Osteoblast (primary cell): ENCODE data around the gene SLC49A3. TPM values are rescaled to one million over a fixed set of nuclear protein-coding genes. Genes with fewer than 3 reads are reported as not detected.
"Not testable (repeated sequence)": the region's sequence is repeated elsewhere in the genome, so short reads cannot be mapped to it uniquely, and the experiment has no call there.

Experiments used
- DNase-seq: peaks from one replicate; pipeline ENCODE4 v3.0.0; 2011; ENCODE audit warnings: low spot score, mixed read lengths; ENCODE audit not compliant: insufficient read length; ENCODE audit errors: missing footprints
- H2AFZ ChIP-seq: 2 replicates; pipeline ENCODE4 v1.6.0; 2011; ENCODE audit warnings: mild to moderate bottlenecking, low read length
- H3K27ac ChIP-seq: 2 replicates; pipeline ENCODE4 v1.5.1; 2011; ENCODE audit warnings: mild to moderate bottlenecking, low read depth, low read length, moderate library complexity
- H3K27me3 ChIP-seq: 2 replicates; pipeline ENCODE4 v1.6.0; 2012; ENCODE audit warnings: mild to moderate bottlenecking, control low read depth, inconsistent platforms, low read length, moderate library complexity; ENCODE audit not compliant: insufficient read depth
- H3K36me3 ChIP-seq: 2 replicates; pipeline ENCODE4 v1.5.1; 2011; ENCODE audit warnings: mild to moderate bottlenecking, low read length, control low read depth, moderate library complexity; ENCODE audit not compliant: insufficient read depth
- H3K4me1 ChIP-seq: 2 replicates; pipeline ENCODE4 v1.5.1; 2011; ENCODE audit warnings: mild to moderate bottlenecking, low read length, control low read depth, moderate library complexity; ENCODE audit not compliant: insufficient read depth
- H3K4me2 ChIP-seq: 2 replicates; pipeline ENCODE4 v1.6.0; 2011; ENCODE audit warnings: mild to moderate bottlenecking, low read length; ENCODE audit not compliant: insufficient read depth
- H3K4me3 ChIP-seq: fragments of 200-600 bp; sonication (generic); 3 replicates; pipeline ENCODE4 v1.5.1; 2012; ENCODE audit warnings: mild to moderate bottlenecking, low read length, inconsistent platforms; ENCODE audit not compliant: insufficient read depth
- H3K79me2 ChIP-seq: 2 replicates; pipeline ENCODE4 v1.6.0; 2012; ENCODE audit warnings: mild to moderate bottlenecking, low read length, control low read depth, inconsistent platforms; ENCODE audit not compliant: insufficient read depth
- H3K9me3 ChIP-seq: 2 replicates; pipeline ENCODE4 v1.5.1; 2011; ENCODE audit warnings: low read depth, low read length, control low read depth
- H4K20me1 ChIP-seq: 2 replicates; pipeline ENCODE4 v1.6.0; 2012; ENCODE audit warnings: mild to moderate bottlenecking, low read length, control low read depth; ENCODE audit not compliant: insufficient read depth
- total RNA-seq: library from RNA; depleted of rRNA; stranded (reverse); fragments of >200 nt; gene quantifications from 2 replicates; pipeline ENCODE4 v1.2.3, GENCODE V29; 2012
- TF ChIP-seq, protein P1 (sequence below): IDR thresholded peaks from 2 replicates; pipeline ENCODE4 v1.5.1; 2011; ENCODE audit warnings: mild to moderate bottlenecking, low read depth, low read length, moderate library complexity; ENCODE audit errors: extremely low read depth

Gene SLC49A3
- total RNA-seq, 1 donor = 11.6 TPM

- H3K79me2 ChIP-seq = no peaks in the 10 kb centered on the region
- no peaks in the 10 kb centered on the region for H3K36me3 ChIP-seq
- no peak overlapping the region for H3K4me2 ChIP-seq
- peak; percentile 55 for DNase-seq
- no peaks in the 10 kb centered on the region for H4K20me1 ChIP-seq
- TF ChIP-seq, protein P1, sequence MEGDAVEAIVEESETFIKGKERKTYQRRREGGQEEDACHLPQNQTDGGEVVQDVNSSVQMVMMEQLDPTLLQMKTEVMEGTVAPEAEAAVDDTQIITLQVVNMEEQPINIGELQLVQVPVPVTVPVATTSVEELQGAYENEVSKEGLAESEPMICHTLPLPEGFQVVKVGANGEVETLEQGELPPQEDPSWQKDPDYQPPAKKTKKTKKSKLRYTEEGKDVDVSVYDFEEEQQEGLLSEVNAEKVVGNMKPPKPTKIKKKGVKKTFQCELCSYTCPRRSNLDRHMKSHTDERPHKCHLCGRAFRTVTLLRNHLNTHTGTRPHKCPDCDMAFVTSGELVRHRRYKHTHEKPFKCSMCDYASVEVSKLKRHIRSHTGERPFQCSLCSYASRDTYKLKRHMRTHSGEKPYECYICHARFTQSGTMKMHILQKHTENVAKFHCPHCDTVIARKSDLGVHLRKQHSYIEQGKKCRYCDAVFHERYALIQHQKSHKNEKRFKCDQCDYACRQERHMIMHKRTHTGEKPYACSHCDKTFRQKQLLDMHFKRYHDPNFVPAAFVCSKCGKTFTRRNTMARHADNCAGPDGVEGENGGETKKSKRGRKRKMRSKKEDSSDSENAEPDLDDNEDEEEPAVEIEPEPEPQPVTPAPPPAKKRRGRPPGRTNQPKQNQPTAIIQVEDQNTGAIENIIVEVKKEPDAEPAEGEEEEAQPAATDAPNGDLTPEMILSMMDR = no peak
- H3K27me3 ChIP-seq = no peaks in the 10 kb centered on the region
- no peaks in the 10 kb centered on the region for H3K4me1 ChIP-seq
- H3K9me3 ChIP-seq = no peaks in the 10 kb centered on the region
- H3K27ac ChIP-seq = no peak overlapping the region
- no peak overlapping the region for H2AFZ ChIP-seq
- H3K4me3 ChIP-seq = no peak overlapping the region
Measured at GRCh38 chr4:648579-649292, 40.2 kb downstream of the SLC49A3 start.

DNA sequence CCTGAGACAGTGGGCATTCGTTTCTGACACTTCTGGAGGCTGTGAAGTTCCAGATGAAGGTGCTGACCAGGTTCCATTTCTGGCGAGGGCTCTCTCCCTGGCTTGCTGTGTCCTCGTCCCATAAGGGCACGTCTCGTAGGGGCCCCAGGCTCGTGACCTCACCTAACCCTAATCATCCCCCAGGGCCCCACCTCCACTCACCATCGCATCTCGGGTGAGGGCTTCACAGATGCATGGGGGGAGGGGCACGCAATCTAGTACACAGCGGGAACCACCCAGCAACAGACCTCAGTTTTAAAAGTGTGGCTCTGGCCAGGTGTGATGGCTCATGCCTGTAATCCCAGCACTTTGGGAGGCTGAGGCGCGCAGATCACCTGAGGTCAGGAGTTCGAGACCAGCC lies 41.5 kb downstream of the SLC49A3 start:
- Histone ChIP-seq H4K20me1 (no peaks in the 10 kb centered on the region), H3K79me2 (no peaks in the 10 kb centered on the region), H3K4me1 (no peaks in the 10 kb centered on the region), H2AFZ (no peak overlapping the region), H3K27ac (no peak overlapping the region), H3K27me3 (no peaks in the 10 kb centered on the region), H3K36me3 (no peaks in the 10 kb centered on the region), H3K4me3 (no peak overlapping the region), H3K9me3 (no peaks in the 10 kb centered on the region), H3K4me2 (no peak overlapping the region)
- DNase-seq = peak; percentile 48
- TF ChIP-seq, protein P1 = no peak

- no peak overlapping the region for H2AFZ ChIP-seq
- no peaks in the 10 kb centered on the region for H3K79me2 ChIP-seq
- H3K27me3 ChIP-seq = no peaks in the 10 kb centered on the region
- no peaks in the 10 kb centered on the region for H3K36me3 ChIP-seq
- peak; percentile 45 for DNase-seq
- TF ChIP-seq, protein P1 = no peak
- H3K4me2 ChIP-seq = no peak overlapping the region
- no peaks in the 10 kb centered on the region for H3K9me3 ChIP-seq
- H3K27ac ChIP-seq = no peak overlapping the region
- H3K4me3 ChIP-seq = no peak overlapping the region
- no peaks in the 10 kb centered on the region for H4K20me1 ChIP-seq
- H3K4me1 ChIP-seq = no peaks in the 10 kb centered on the region
Measured at GRCh38 chr4:646460-646859, 42.5 kb downstream of the SLC49A3 start.

GRCh38 chr4:642366-642765 lies 46.6 kb downstream of the SLC49A3 start:
- not testable (repeated sequence) for H3K36me3 ChIP-seq, H3K9me3 ChIP-seq, H4K20me1 ChIP-seq, H3K4me2 ChIP-seq, H3K4me3 ChIP-seq, H3K27ac ChIP-seq, H3K27me3 ChIP-seq, DNase-seq, H2AFZ ChIP-seq, H3K79me2 ChIP-seq, H3K4me1 ChIP-seq
